K562 (cell line): ENCODE data around the gene KCNQ2. TPM values are rescaled to one million over a fixed set of nuclear protein-coding genes. Genes with fewer than 3 reads are reported as not detected.

Experiments used
- ATF1 ChIP-seq, 2 experiments: fragments of 450-650 bp in 1 of 2; IDR thresholded peaks; 2 replicates each; pipeline ENCODE4 v1.6.1; 2016; ENCODE audit warnings: missing compliant biosample characterization in 1 of 2, missing genetic modification characterization in 1 of 2
- ATF3 ChIP-seq, 2 experiments: fragments of 450-650 bp in 1 of 2; sonication (generic) in 1 of 2; formaldehyde crosslinking in 1 of 2; IDR thresholded peaks in 1 of 2; conservative IDR thresholded peaks in 1 of 2; 2 replicates each; pipeline versions ENCODE4 v1.6.1 to v1.8.1; 2016 to 2023; ENCODE audit warnings: mild to moderate bottlenecking in 2 of 2, moderate library complexity in 2 of 2, inconsistent platforms in 1 of 2, missing genetic modification reagents in 1 of 2
- ATF7 ChIP-seq: fragments of 450-650 bp; IDR thresholded peaks from 2 replicates; pipeline ENCODE4 v1.7.1; 2014; ENCODE audit warnings: mild to moderate bottlenecking, moderate library complexity
- ETS2 ChIP-seq: IDR thresholded peaks from 2 replicates; pipeline ENCODE4 v1.6.1; 2016; ENCODE audit warnings: borderline replicate concordance, missing genetic modification characterization, mild to moderate bottlenecking, moderate library complexity, missing compliant biosample characterization; ENCODE audit not compliant: poor library complexity, severe bottlenecking
- HCFC1 ChIP-seq: IDR thresholded peaks from 2 replicates; pipeline ENCODE4 v1.6.1; 2012; ENCODE audit warnings: low read depth, low read length, improper control_type of control experiment
- HEY1 ChIP-seq: fragments of 250-450 bp; sonication (Bioruptor Pico); IDR thresholded peaks from 2 replicates; pipeline ENCODE4 v1.5.0; 2020; ENCODE audit warnings: mild to moderate bottlenecking, moderate library complexity, borderline replicate concordance
- JUN ChIP-seq, 2 experiments: sonication (generic) in 1 of 2; formaldehyde crosslinking in 1 of 2; IDR thresholded peaks; 2 replicates each; pipeline versions ENCODE4 v1.6.1 to v1.8.0; 2012 to 2022; ENCODE audit warnings: borderline replicate concordance in 2 of 2, mild to moderate bottlenecking in 2 of 2, improper control_type of control experiment in 1 of 2, low read depth in 1 of 2, low read length in 1 of 2, missing genetic modification reagents in 1 of 2
- KLF13 ChIP-seq: fragments of 450-650 bp; IDR thresholded peaks from 2 replicates; pipeline ENCODE4 v1.6.1; 2016; ENCODE audit warnings: missing genetic modification characterization, low read depth, mild to moderate bottlenecking, missing compliant biosample characterization, moderate library complexity, borderline replicate concordance
- MEF2D ChIP-seq: conservative IDR thresholded peaks from 2 replicates; pipeline ENCODE4 v1.6.1; 2016; ENCODE audit warnings: low read depth, missing genetic modification characterization, missing compliant biosample characterization
- NCOR1 ChIP-seq: fragments of 450-650 bp; IDR thresholded peaks from 2 replicates; pipeline ENCODE4 v1.6.1; 2016; ENCODE audit warnings: mild to moderate bottlenecking, moderate library complexity
- NFXL1 ChIP-seq: fragments of 450-650 bp; formaldehyde crosslinking; IDR thresholded peaks from 2 replicates; pipeline ENCODE4 v1.4.0; 2021; ENCODE audit warnings: mild to moderate bottlenecking
- SRSF7 ChIP-seq: fragments of 200-400 bp; formaldehyde crosslinking; optimal IDR thresholded peaks from 2 replicates; pipeline ENCODE3; 2017; ENCODE audit warnings: mild to moderate bottlenecking, low read depth, low read length
- XRCC4 ChIP-seq: IDR thresholded peaks from one replicate; pipeline ENCODE4 v1.6.1; 2011; ENCODE audit not compliant: insufficient read depth, insufficient read length; ENCODE audit errors: extremely low read depth
- ZNF143 ChIP-seq: sonication (generic); formaldehyde crosslinking; IDR thresholded peaks from 2 replicates; pipeline ENCODE4 v1.9.0; 2022; ENCODE audit warnings: mild to moderate bottlenecking, missing genetic modification reagents
- ZNF146 ChIP-seq: IDR thresholded peaks from one replicate; pipeline ENCODE4 v1.6.1; 2018; ENCODE audit warnings: missing compliant biosample characterization; ENCODE audit not compliant: unreplicated experiment
- ZNF449 ChIP-seq: fragments of 250-450 bp; sonication (Bioruptor Pico); IDR thresholded peaks from 2 replicates; pipeline ENCODE4 v1.8.0; 2022; ENCODE audit warnings: moderate library complexity, mild to moderate bottlenecking, inconsistent platforms
- ZNF76 ChIP-seq: fragments of 250-450 bp; sonication (Bioruptor Pico); IDR thresholded peaks from 2 replicates; pipeline ENCODE4 v1.4.0; 2020; ENCODE audit warnings: mild to moderate bottlenecking, moderate library complexity, borderline replicate concordance
- polyA plus RNA-seq, 8 experiments: library from polyadenylated mRNA; depleted of rRNA in 4 of 8; stranded (reverse) in 5 of 8; unstranded in 3 of 8; fragments of >200 nt; fragmentation: Nextera tagmentation in 2 of 8; fragmentation: Illumina TruSeq in 1 of 8; extraction: Ambion mirVana in 2 of 8; extraction: Trizol in 1 of 8; gene quantifications; 2 replicates each; pipeline versions ENCODE4 v1.2.1 to v1.2.3, GENCODE V29; 2011 to 2014; ENCODE audit warnings: inconsistent platforms in 1 of 8, missing spikeins in 1 of 8
- total RNA-seq, 7 experiments: library from RNA; depleted of rRNA in 6 of 7; stranded (reverse); fragments of >200 nt in 6 of 7; fragmentation: Illumina TruSeq in 2 of 7; extraction: Trizol in 2 of 7; gene quantifications; 2 replicates each; pipeline versions ENCODE4 v1.2.1 to v1.2.3, GENCODE V29; 2011 to 2021; ENCODE audit warnings: low replicate concordance in 1 of 7
- TF ChIP-seq, protein P1 (sequence below): sonication (generic); formaldehyde crosslinking; IDR thresholded peaks from 2 replicates; pipeline ENCODE4 v1.8.1; 2022; ENCODE audit warnings: missing genetic modification reagents
- TF ChIP-seq, protein P2 (sequence below): fragments of 250-450 bp; sonication (Bioruptor Pico); IDR thresholded peaks from 2 replicates; pipeline ENCODE4 v1.8.0; 2022; ENCODE audit warnings: moderate library complexity, mild to moderate bottlenecking, inconsistent platforms
- TF ChIP-seq, protein P3 (sequence below), 3 experiments: fragments of 200-800 bp in 1 of 3; sonication (Bioruptor generic) in 1 of 3; sonication (generic) in 1 of 3; formaldehyde crosslinking in 1 of 3; IDR thresholded peaks; 2 replicates each; pipeline versions ENCODE4 v1.6.1 to v1.8.0; 2016 to 2022; ENCODE audit warnings: mild to moderate bottlenecking in 2 of 3, missing compliant biosample characterization in 2 of 3, missing genetic modification characterization in 2 of 3, missing genetic modification reagents in 1 of 3

KCNQ2 gene
- total and polyA plus RNA-seq, 9 of the 15 experiments (the other 6 are each of a cell fraction or from before 2014, with no cell fraction given) = 0.13 to 0.16 TPM; not detected in 7

GRCh38 chr20:63501818-63502670, 29.6 kb upstream of the KCNQ2 start (continued):
- TF ChIP-seq ATF3 (IDR thresholded peaks at IDR 0.05) (peak; percentile 92), ATF3 (CRISPR knock-in tag; conservative IDR thresholded peaks at IDR 0.05) (no peak), ATF7 (peak; percentile 97), HEY1 (CRISPR knock-in tag) (no peak), NFXL1 (no peak), SRSF7 (no peak), ZNF76 (CRISPR knock-in tag) (no peak), NCOR1 (no peak), JUN (IDR thresholded peaks at IDR 0.05; ENCODE audit: borderline replicate concordance, low read depth, low read length) (peak; percentile 53; the same call in 1 of the 2 replicates), JUN (CRISPR knock-in tag; IDR thresholded peaks at IDR 0.05; ENCODE audit: borderline replicate concordance) (peak; percentile 41; the same call in 1 of the 2 replicates), ATF1 (CRISPR knock-in tag; IDR thresholded peaks at IDR 0.05) (no peak), ATF1 (tag; IDR thresholded peaks at IDR 0.05) (peak; percentile 69), ETS2 (no peak), MEF2D (tag) (0 out of 2 replicates have a peak, but pooled peaks have one; percentile 32), ZNF146 (CRISPR knock-in tag) (no peak), ZNF449 (no peak), XRCC4 (no peak), KLF13 (tag) (no peak), ZNF143 (no peak), HCFC1 (no peak)
- TF ChIP-seq, protein P1, sequence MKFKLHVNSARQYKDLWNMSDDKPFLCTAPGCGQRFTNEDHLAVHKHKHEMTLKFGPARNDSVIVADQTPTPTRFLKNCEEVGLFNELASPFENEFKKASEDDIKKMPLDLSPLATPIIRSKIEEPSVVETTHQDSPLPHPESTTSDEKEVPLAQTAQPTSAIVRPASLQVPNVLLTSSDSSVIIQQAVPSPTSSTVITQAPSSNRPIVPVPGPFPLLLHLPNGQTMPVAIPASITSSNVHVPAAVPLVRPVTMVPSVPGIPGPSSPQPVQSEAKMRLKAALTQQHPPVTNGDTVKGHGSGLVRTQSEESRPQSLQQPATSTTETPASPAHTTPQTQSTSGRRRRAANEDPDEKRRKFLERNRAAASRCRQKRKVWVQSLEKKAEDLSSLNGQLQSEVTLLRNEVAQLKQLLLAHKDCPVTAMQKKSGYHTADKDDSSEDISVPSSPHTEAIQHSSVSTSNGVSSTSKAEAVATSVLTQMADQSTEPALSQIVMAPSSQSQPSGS = peak; percentile 91; the same call in 1 of the 2 replicates
- TF ChIP-seq, protein P2, sequence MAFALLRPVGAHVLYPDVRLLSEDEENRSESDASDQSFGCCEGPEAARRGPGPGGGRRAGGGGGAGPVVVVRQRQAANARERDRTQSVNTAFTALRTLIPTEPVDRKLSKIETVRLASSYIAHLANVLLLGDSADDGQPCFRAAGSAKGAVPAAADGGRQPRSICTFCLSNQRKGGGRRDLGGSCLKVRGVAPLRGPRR (CRISPR knock-in tag) = no peak
- TF ChIP-seq, protein P3, sequence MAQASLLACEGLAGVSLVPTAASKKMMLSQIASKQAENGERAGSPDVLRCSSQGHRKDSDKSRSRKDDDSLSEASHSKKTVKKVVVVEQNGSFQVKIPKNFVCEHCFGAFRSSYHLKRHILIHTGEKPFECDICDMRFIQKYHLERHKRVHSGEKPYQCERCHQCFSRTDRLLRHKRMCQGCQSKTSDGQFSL (CRISPR knock-in tag; IDR thresholded peaks at IDR 0.05) = peak; percentile 90
- TF ChIP-seq, protein P3 (tag; IDR thresholded peaks at IDR 0.05) = peak in 1 of 2 experiments; percentile 73; a peak in 1 of 4 replicates
